MM.1S (cell line): Measurements from ENCODE around the gene PPP2R5C.

Source experiments
- DNase-seq: peaks from one replicate; pipeline ENCODE4 v3.0.0-alpha.2; 2015
- H2AFZ ChIP-seq: fragments of 300-600 bp; sonication (generic); 2 replicates; pipeline ENCODE4 v1.6.0; 2016; ENCODE audit warnings: antibody characterized with exemption, low read length
- H3F3A ChIP-seq: fragments of 300-600 bp; sonication (generic); 2 replicates; pipeline ENCODE4 v1.6.1; 2016; ENCODE audit warnings: mild to moderate bottlenecking, antibody characterized with exemption, low read length, moderate library complexity, mixed read lengths; ENCODE audit not compliant: insufficient read depth
- H3K27ac ChIP-seq: fragments of 300-600 bp; sonication (generic); 2 replicates; pipeline ENCODE4 v1.5.1; 2016; ENCODE audit warnings: mild to moderate bottlenecking, low read length
- H3K27me3 ChIP-seq: fragments of 300-600 bp; sonication (generic); replicated peaks from 2 replicates; pipeline ENCODE4 v1.6.0; 2016; ENCODE audit warnings: low read length; ENCODE audit not compliant: insufficient read depth
- H3K36me3 ChIP-seq: fragments of 300-600 bp; sonication (generic); replicated peaks from 2 replicates; pipeline ENCODE4 v1.6.1; 2016; ENCODE audit warnings: mild to moderate bottlenecking, low read length, mixed read lengths; ENCODE audit not compliant: insufficient read depth
- H3K4me1 ChIP-seq: fragments of 300-600 bp; sonication (generic); 2 replicates; pipeline ENCODE4 v1.6.1; 2016; ENCODE audit warnings: low read length, mixed read lengths
- H3K4me2 ChIP-seq: fragments of 300-600 bp; sonication (generic); 2 replicates; pipeline ENCODE4 v1.6.0; 2016; ENCODE audit warnings: low read depth, low read length
- H3K4me3 ChIP-seq: fragments of 300-600 bp; sonication (generic); 2 replicates; pipeline ENCODE4 v1.5.1; 2016; ENCODE audit warnings: low read length, mixed read lengths
- H3K79me2 ChIP-seq: fragments of 300-600 bp; sonication (generic); 2 replicates; pipeline ENCODE4 v1.6.1; 2016; ENCODE audit warnings: mixed run types, low read length, mixed read lengths
- H3K9ac ChIP-seq: fragments of 300-600 bp; sonication (generic); 2 replicates; pipeline ENCODE4 v1.6.1; 2016; ENCODE audit warnings: low read length, mixed read lengths
- H3K9me2 ChIP-seq: fragments of 300-600 bp; sonication (generic); replicated peaks from 2 replicates; pipeline ENCODE4 v1.6.1; 2016; ENCODE audit warnings: mild to moderate bottlenecking, low read length, mixed read lengths; ENCODE audit not compliant: insufficient read depth
- H3K9me3 ChIP-seq: fragments of 300-600 bp; sonication (generic); replicated peaks from 2 replicates; pipeline ENCODE4 v1.6.1; 2016; ENCODE audit warnings: mild to moderate bottlenecking, low read length, mixed read lengths; ENCODE audit not compliant: insufficient read depth
- H4K20me1 ChIP-seq: fragments of 300-600 bp; sonication (generic); 2 replicates; pipeline ENCODE4 v1.6.1; 2016; ENCODE audit warnings: mild to moderate bottlenecking, low read length, moderate library complexity, mixed read lengths; ENCODE audit not compliant: insufficient read depth
- EZH2 ChIP-seq: fragments of 300-600 bp; sonication (generic); optimal IDR thresholded peaks from 2 replicates; pipeline ENCODE3; 2017; ENCODE audit warnings: low read depth, mild to moderate bottlenecking, antibody characterized with exemption, low read length, mixed read lengths
- EZH2phosphoT487 ChIP-seq: fragments of 300-600 bp; sonication (generic); IDR thresholded peaks from 2 replicates; pipeline ENCODE4 v1.6.1; 2018; ENCODE audit warnings: antibody characterized with exemption, low read length
- TF ChIP-seq, protein P1 (sequence below): fragments of 300-600 bp; sonication (generic); IDR thresholded peaks from 2 replicates; pipeline ENCODE4 v1.5.1; 2016; ENCODE audit warnings: antibody characterized with exemption, low read length, mixed read lengths

The PPP2R5C gene

GRCh38 chr14:101819251-101819990 lies 57.9 kb downstream of the PPP2R5C start:
- Histone ChIP-seq H3K27ac (no peak overlapping the region), H3K4me2 (no peak overlapping the region), H2AFZ (no peak overlapping the region), H3K79me2 (peaks cover 90% of the 10 kb centered on the region), H3K27me3 (no peaks in the 10 kb centered on the region), H4K20me1 (no peaks in the 10 kb centered on the region), H3K9ac (no peak overlapping the region), H3K9me2 (no peaks in the 10 kb centered on the region), H3K4me1 (peaks cover 15% of the 10 kb centered on the region), H3K4me3 (no peak overlapping the region), H3K36me3 (no peaks in the 10 kb centered on the region; the same call in 1 of the 2 replicates), H3F3A (peaks cover 7% of the 10 kb centered on the region; the same call in 1 of the 2 replicates), H3K9me3 (no peaks in the 10 kb centered on the region)
- TF ChIP-seq, protein P1, sequence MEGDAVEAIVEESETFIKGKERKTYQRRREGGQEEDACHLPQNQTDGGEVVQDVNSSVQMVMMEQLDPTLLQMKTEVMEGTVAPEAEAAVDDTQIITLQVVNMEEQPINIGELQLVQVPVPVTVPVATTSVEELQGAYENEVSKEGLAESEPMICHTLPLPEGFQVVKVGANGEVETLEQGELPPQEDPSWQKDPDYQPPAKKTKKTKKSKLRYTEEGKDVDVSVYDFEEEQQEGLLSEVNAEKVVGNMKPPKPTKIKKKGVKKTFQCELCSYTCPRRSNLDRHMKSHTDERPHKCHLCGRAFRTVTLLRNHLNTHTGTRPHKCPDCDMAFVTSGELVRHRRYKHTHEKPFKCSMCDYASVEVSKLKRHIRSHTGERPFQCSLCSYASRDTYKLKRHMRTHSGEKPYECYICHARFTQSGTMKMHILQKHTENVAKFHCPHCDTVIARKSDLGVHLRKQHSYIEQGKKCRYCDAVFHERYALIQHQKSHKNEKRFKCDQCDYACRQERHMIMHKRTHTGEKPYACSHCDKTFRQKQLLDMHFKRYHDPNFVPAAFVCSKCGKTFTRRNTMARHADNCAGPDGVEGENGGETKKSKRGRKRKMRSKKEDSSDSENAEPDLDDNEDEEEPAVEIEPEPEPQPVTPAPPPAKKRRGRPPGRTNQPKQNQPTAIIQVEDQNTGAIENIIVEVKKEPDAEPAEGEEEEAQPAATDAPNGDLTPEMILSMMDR = no peak
- TF ChIP-seq EZH2phosphoT487 = no peak
- TF ChIP-seq EZH2 = no peak
- DNase-seq = no peak

DNA sequence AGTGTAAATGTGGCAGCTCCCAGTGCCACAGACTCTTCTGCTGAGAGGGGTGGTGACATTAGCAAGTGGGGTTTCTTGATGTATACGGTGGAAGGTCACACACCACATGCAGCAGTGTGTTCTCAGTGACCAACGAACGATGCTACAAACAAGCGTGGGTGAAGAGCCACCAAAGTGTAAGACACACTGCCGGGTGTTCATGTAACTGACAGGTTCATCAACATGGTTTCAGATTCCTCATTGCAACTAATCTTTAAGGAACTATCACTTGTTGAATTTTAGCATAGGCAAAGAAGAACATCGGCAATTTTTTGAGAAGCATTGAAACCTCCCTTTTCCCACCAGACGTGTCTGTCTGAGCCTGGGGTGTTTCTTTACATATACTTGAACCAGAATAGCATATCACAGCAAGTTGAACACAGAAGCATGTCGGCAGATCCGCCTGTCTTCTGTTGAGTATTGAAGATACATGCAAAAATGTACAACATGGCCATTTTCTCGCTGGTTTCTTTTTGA lies 58.8 kb downstream of the PPP2R5C start:
- no peak overlapping the region for H3K9ac ChIP-seq

DNA sequence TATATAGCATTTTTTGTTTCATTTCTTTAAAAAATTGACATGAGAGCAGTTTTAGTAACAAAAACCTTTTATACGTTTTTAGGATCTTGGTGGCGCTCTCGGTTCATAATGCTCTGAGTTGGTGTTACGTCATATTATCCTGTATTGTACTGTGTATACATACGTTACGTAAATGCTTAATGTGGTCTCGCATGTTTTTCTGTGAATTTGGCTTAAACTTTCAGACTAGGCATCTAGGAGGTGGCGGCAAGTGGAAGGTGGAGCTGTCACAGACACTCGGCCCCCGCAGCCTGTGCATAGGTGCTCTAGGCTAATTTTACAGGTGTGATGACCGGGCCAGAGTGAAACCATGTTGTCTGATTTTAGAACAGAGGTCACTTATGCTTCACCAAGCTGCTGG lies 60.0 kb downstream of the PPP2R5C start:
- Histone ChIP-seq H3K9ac (no peak overlapping the region), H3K27ac (no peak overlapping the region), H3K4me3 (no peak overlapping the region), H4K20me1 (no peaks in the 10 kb centered on the region), H3K4me2 (no peak overlapping the region), H3K9me3 (no peaks in the 10 kb centered on the region), H3K79me2 (peaks cover 81% of the 10 kb centered on the region), H3K4me1 (peaks cover 31% of the 10 kb centered on the region), H3K36me3 (no peaks in the 10 kb centered on the region; the same call in 1 of the 2 replicates), H3K27me3 (no peaks in the 10 kb centered on the region), H3F3A (peaks cover 12% of the 10 kb centered on the region), H3K9me2 (no peaks in the 10 kb centered on the region), H2AFZ (no peak overlapping the region)
- no peak for DNase-seq
- TF ChIP-seq, protein P1 = no peak
- TF ChIP-seq EZH2phosphoT487 = no peak
- TF ChIP-seq EZH2 = no peak

More for the DNA sequence above, 58.8 kb downstream of the PPP2R5C start:
- Histone ChIP-seq H3F3A (peaks cover 12% of the 10 kb centered on the region), H3K4me2 (no peak overlapping the region), H3K9me3 (no peaks in the 10 kb centered on the region), H4K20me1 (no peaks in the 10 kb centered on the region), H3K27me3 (no peaks in the 10 kb centered on the region), H3K4me3 (no peak overlapping the region), H3K9me2 (no peaks in the 10 kb centered on the region), H3K27ac (no peak overlapping the region), H2AFZ (no peak overlapping the region), H3K79me2 (peaks cover 81% of the 10 kb centered on the region), H3K36me3 (no peaks in the 10 kb centered on the region; the same call in 1 of the 2 replicates), H3K4me1 (peaks cover 19% of the 10 kb centered on the region)
- no peak for TF ChIP-seq EZH2phosphoT487
- TF ChIP-seq, protein P1 = no peak
- TF ChIP-seq EZH2 = no peak
- no peak for DNase-seq
